ENCODE data around the gene MEF2A.

MEF2A gene

GRCh38 chr15:99734575-99734974 lies 168.8 kb downstream of the MEF2A start:
- no peak for TF ChIP-seq CTCF (IDR thresholded peaks at IDR 0.05; ENCODE audit: control insufficient read depth, extremely low read depth, insufficient read depth)
- no peak overlapping the region for H3K4me3 ChIP-seq (ENCODE audit: low read depth, low read length)
- DNase-seq (ENCODE audit: low read depth) = no peak

- no peak for DNase-seq (ENCODE audit: low read depth)
- no peak for TF ChIP-seq CTCF (IDR thresholded peaks at IDR 0.05; ENCODE audit: control insufficient read depth, extremely low read depth, insufficient read depth)
- H3K4me3 ChIP-seq (ENCODE audit: low read depth, low read length) = no peak overlapping the region
These were observed 170.1 kb downstream of the MEF2A start for GRCh38 chr15:99735868-99736267.

- H3K4me3 ChIP-seq (ENCODE audit: low read depth, low read length) = no peak overlapping the region
- no peak for DNase-seq (ENCODE audit: low read depth)
- no peak for TF ChIP-seq CTCF (IDR thresholded peaks at IDR 0.05; ENCODE audit: control insufficient read depth, extremely low read depth, insufficient read depth)
These were observed 170.9 kb downstream of the MEF2A start for GRCh38 chr15:99736702-99737101.

GRCh38 chr15:99738021-99738847 lies 172.4 kb downstream of the MEF2A start:
- no peak overlapping the region for H3K4me3 ChIP-seq (ENCODE audit: low read depth, low read length)
- DNase-seq (ENCODE audit: low read depth) = no peak
- no peak for TF ChIP-seq CTCF (IDR thresholded peaks at IDR 0.05; ENCODE audit: control insufficient read depth, extremely low read depth, insufficient read depth)

- no peak for TF ChIP-seq CTCF (IDR thresholded peaks at IDR 0.05; ENCODE audit: control insufficient read depth, extremely low read depth, insufficient read depth)
- no peak for DNase-seq (ENCODE audit: low read depth)
- H3K4me3 ChIP-seq (ENCODE audit: low read depth, low read length) = no peak overlapping the region
These were observed 176.1 kb downstream of the MEF2A start for GRCh38 chr15:99741835-99742234.

GRCh38 chr15:99744142-99744541 lies 178.4 kb downstream of the MEF2A start:
- TF ChIP-seq CTCF (IDR thresholded peaks at IDR 0.05; ENCODE audit: control insufficient read depth, extremely low read depth, insufficient read depth) = no peak
- DNase-seq (ENCODE audit: low read depth) = no peak
- H3K4me3 ChIP-seq (ENCODE audit: low read depth, low read length) = no peak overlapping the region

Data from LNCaP clone FGC (cell line).